Measurements from ENCODE around the gene TMEM247. TPM values are rescaled to one million over a fixed set of nuclear protein-coding genes. Genes with fewer than 3 reads are reported as not detected.

The TMEM247 gene
- total and polyA plus RNA-seq, 2 of the 8 experiments (the other 6 are each of a cell fraction or from before 2014, with no cell fraction given), result not detected

GRCh38 chr2:46531863-46532262 lies 52.5 kb downstream of the TMEM247 start:
- Histone ChIP-seq H2BK20ac (ENCODE audit: low read length) (no peak overlapping the region), H2BK120ac (replicated peaks; ENCODE audit: low read depth, low read length) (no peak overlapping the region), H2AFZ (ENCODE audit: low read length) (no peak overlapping the region), H3K36me3 (ENCODE audit: control insufficient read depth in 2 of 4, insufficient read depth in 4 of 4, low read length in 3 of 4) (no peaks in the 10 kb centered on the region), H3K9ac (replicated peaks in 1 of 4; ENCODE audit: extremely low read depth in 1 of 4, low read depth in 3 of 4, low read length in 3 of 4) (no peak overlapping the region), H3K4me2 (ENCODE audit: insufficient read depth in 1 of 2, low read depth in 2 of 2, low read length in 2 of 2) (no peak overlapping the region), H3K27me3 (replicated peaks in 1 of 4; ENCODE audit: control insufficient read depth in 3 of 4, extremely low read depth in 1 of 4, insufficient read depth in 3 of 4, low read length in 3 of 4) (no peaks in the 10 kb centered on the region), H4K91ac (replicated peaks; ENCODE audit: insufficient read length, low read length) (no peak overlapping the region), H3K23me2 (ENCODE audit: low read depth, low read length) (no peaks in the 10 kb centered on the region), H3K79me2 (ENCODE audit: control insufficient read depth in 1 of 2, insufficient read depth in 2 of 2, low read length in 2 of 2) (no peaks in the 10 kb centered on the region), H2BK15ac (ENCODE audit: low read length) (no peak overlapping the region), H3K4me3 (ENCODE audit: extremely low read depth in 1 of 4, insufficient read depth in 2 of 4, low read depth in 3 of 4, low read length in 4 of 4) (no peak overlapping the region), H2BK5ac (ENCODE audit: low read depth, low read length) (no peak overlapping the region), H3K23ac (ENCODE audit: insufficient read length) (no peak overlapping the region), H3K4ac (replicated peaks; ENCODE audit: insufficient read length, low read depth, low read length) (no peak overlapping the region), H3K4me1 (replicated peaks in 1 of 4; ENCODE audit: control insufficient read depth in 3 of 4, insufficient read depth in 4 of 4, low read length in 3 of 4) (no peaks in the 10 kb centered on the region), H3K14ac (ENCODE audit: insufficient read length) (no peak overlapping the region), H3K9me3 (ENCODE audit: insufficient read depth in 2 of 2, low read depth in 1 of 2, low read length in 1 of 2) (no peaks in the 10 kb centered on the region), H3K56ac (replicated peaks; ENCODE audit: insufficient read length, low read depth, low read length) (no peak overlapping the region), H3K79me1 (ENCODE audit: low read depth, low read length) (no peaks in the 10 kb centered on the region; the same call in 1 of the 2 replicates), H4K20me1 (replicated peaks in 1 of 2; ENCODE audit: control insufficient read depth in 1 of 2, insufficient read depth in 2 of 2, low read length in 2 of 2) (no peaks in the 10 kb centered on the region), H4K5ac (ENCODE audit: insufficient read length, low read depth, low read length) (no peak overlapping the region), H4K8ac (ENCODE audit: extremely low read depth, insufficient read depth, low read length) (no peak overlapping the region), H2AK5ac (ENCODE audit: low read depth, low read length) (no peak overlapping the region), H3K27ac (ENCODE audit: low read depth, low read length) (no peak overlapping the region), H3K18ac (ENCODE audit: extremely low read depth, low read length) (no peak overlapping the region), H2BK12ac (ENCODE audit: low read depth, low read length) (no peak overlapping the region)
- TF ChIP-seq SUZ12 (IDR thresholded peaks at IDR 0.05; ENCODE audit: low read length), result no peak
- TF ChIP-seq BRCA1 (IDR thresholded peaks at IDR 0.05; ENCODE audit: low read depth, low read length), result no peak
- no peak for TF ChIP-seq ASH2L (IDR thresholded peaks at IDR 0.05; ENCODE audit: low read length)
- no peak for TF ChIP-seq CEBPB (IDR thresholded peaks at IDR 0.05; ENCODE audit: low read depth, low read length)
- TF ChIP-seq FOSL1 (IDR thresholded peaks at IDR 0.05; ENCODE audit: insufficient read depth, low read depth, low read length), result no peak
- no peak for TF ChIP-seq SIX5 (IDR thresholded peaks at IDR 0.05; ENCODE audit: low read depth, low read length)
- TF ChIP-seq HDAC2 (IDR thresholded peaks at IDR 0.05; ENCODE audit: borderline replicate concordance in 1 of 2, low read depth in 2 of 2, low read length in 2 of 2), result no peak
- TF ChIP-seq BACH1 (IDR thresholded peaks at IDR 0.05; ENCODE audit: low read length), result no peak
- TF ChIP-seq CTBP2 (IDR thresholded peaks at IDR 0.05; ENCODE audit: borderline replicate concordance, insufficient read depth, insufficient read length, low read length), result no peak
- no peak for TF ChIP-seq RAD21 (IDR thresholded peaks at IDR 0.05 in 1 of 2, conservative IDR thresholded peaks at IDR 0.05 in 1 of 2; ENCODE audit: low read depth in 2 of 2, low read length in 2 of 2)
- no peak for TF ChIP-seq CTCF (IDR thresholded peaks at IDR 0.05; ENCODE audit: control extremely low read depth in 1 of 3, insufficient read depth in 1 of 3, low read depth in 1 of 3, low read length in 3 of 3)
- no peak for TF ChIP-seq SIRT6 (IDR thresholded peaks at IDR 0.05; ENCODE audit: low read length)
- TF ChIP-seq MAFK (IDR thresholded peaks at IDR 0.05; ENCODE audit: low read depth, low read length), result no peak
- ChIA-PET POLR2A (ENCODE audit: partially characterized antibody) (no interaction called here), CTCF (ENCODE audit: partially characterized antibody) (interaction anchor here (1.2 kb wide), 1 partner anchor 18 kb away, joined by 3 read pairs; no protein-coding TSS in a partner anchor)
- no peak for DNase-seq (ENCODE audit: low read depth in 1 of 2, low spot score in 2 of 2)
- FAIRE-seq, result no peak

Measured in H1 (cell line).